ENCODE measurements around the gene BTRC.

GRCh38 chr10:101494650-101495049, 140.7 kb downstream of the BTRC start:
- TF ChIP-seq POLR2A (IDR thresholded peaks at IDR 0.05) (no peak), CTCF (IDR thresholded peaks at IDR 0.05) (no peak)
